ENCODE results near the gene DERA. TPM values are rescaled to one million over a fixed set of nuclear protein-coding genes. Genes with fewer than 3 reads are reported as not detected.

Gene DERA
- total and polyA plus RNA-seq, 2 of the 13 experiments (the other 11 are each of a cell fraction or from before 2014, with no cell fraction given): 24.0 to 51.3 TPM

DNA sequence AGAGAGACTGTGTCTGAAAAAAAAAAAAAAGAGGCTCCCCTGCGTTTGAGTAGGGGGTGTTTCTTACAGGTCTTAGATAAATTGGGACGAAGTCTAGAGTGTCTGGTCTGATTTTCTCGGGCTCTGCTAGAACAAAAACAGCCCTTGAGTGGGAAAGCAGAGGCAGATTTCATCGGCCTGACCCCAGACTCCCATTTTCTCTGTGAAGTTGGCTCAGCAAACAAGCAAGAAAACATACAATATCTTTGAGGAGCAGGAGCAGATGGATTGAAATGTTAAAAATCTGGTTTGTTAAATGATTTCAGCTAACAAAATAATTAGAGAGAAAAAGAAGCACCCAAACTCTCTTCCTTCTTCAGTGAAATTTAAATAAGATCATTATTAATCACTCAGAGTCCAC lies 44.1 kb downstream of the DERA start:
- TF ChIP-seq ZNF501 (CRISPR knock-in tag; IDR thresholded peaks at IDR 0.05) (no peak), NR1H2 (CRISPR knock-in tag; IDR thresholded peaks at IDR 0.05; ENCODE audit: borderline replicate concordance, low read depth) (no peak), ZNF652 (CRISPR knock-in tag; IDR thresholded peaks at IDR 0.05; ENCODE audit: borderline replicate concordance, low read depth) (no peak), YEATS2 (CRISPR knock-in tag; IDR thresholded peaks at IDR 0.05; ENCODE audit: borderline replicate concordance) (no peak), MED8 (CRISPR knock-in tag; IDR thresholded peaks at IDR 0.05; ENCODE audit: insufficient replicate concordance) (no peak), RAD51 (IDR thresholded peaks at IDR 0.05; ENCODE audit: borderline replicate concordance) (no peak), SRSF1 (optimal IDR thresholded peaks at IDR 0.05; ENCODE audit: low read depth, low read length) (no peak), ZNF430 (CRISPR knock-in tag; IDR thresholded peaks at IDR 0.05) (no peak), ZNF441 (CRISPR knock-in tag; IDR thresholded peaks at IDR 0.05; ENCODE audit: borderline replicate concordance) (no peak), ZNF598 (CRISPR knock-in tag; IDR thresholded peaks at IDR 0.05; ENCODE audit: borderline replicate concordance) (no peak)
- TF ChIP-seq, protein P1, sequence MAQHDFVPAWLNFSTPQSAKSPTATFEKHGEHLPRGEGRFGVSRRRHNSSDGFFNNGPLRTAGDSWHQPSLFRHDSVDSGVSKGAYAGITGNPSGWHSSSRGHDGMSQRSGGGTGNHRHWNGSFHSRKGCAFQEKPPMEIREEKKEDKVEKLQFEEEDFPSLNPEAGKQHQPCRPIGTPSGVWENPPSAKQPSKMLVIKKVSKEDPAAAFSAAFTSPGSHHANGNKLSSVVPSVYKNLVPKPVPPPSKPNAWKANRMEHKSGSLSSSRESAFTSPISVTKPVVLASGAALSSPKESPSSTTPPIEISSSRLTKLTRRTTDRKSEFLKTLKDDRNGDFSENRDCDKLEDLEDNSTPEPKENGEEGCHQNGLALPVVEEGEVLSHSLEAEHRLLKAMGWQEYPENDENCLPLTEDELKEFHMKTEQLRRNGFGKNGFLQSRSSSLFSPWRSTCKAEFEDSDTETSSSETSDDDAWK (CRISPR knock-in tag; IDR thresholded peaks at IDR 0.05): no peak
- TF ChIP-seq, protein P2, sequence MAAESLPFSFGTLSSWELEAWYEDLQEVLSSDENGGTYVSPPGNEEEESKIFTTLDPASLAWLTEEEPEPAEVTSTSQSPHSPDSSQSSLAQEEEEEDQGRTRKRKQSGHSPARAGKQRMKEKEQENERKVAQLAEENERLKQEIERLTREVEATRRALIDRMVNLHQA (CRISPR knock-in tag; IDR thresholded peaks at IDR 0.05): no peak
- TF ChIP-seq, protein P3, sequence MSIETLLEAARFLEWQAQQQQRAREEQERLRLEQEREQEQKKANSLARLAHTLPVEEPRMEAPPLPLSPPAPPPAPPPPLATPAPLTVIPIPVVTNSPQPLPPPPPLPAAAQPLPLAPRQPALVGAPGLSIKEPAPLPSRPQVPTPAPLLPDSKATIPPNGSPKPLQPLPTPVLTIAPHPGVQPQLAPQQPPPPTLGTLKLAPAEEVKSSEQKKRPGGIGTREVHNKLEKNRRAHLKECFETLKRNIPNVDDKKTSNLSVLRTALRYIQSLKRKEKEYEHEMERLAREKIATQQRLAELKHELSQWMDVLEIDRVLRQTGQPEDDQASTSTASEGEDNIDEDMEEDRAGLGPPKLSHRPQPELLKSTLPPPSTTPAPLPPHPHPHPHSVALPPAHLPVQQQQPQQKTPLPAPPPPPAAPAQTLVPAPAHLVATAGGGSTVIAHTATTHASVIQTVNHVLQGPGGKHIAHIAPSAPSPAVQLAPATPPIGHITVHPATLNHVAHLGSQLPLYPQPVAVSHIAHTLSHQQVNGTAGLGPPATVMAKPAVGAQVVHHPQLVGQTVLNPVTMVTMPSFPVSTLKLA (IDR thresholded peaks at IDR 0.05): no peak
- Histone ChIP-seq H3K27ac (ENCODE audit: extremely low read length, insufficient read depth, low read length) (no peak overlapping the region), H3K9ac (ENCODE audit: insufficient read depth, low read depth, low read length) (no peak overlapping the region), H3K79me2 (ENCODE audit: insufficient read depth, low read length) (no peaks in the 10 kb centered on the region), H3K9me3 (ENCODE audit: low read length) (no peaks in the 10 kb centered on the region), H3K4me1 (ENCODE audit: insufficient read depth, low read length) (peaks cover 11% of the 10 kb centered on the region; the same call in 1 of the 2 replicates), H3K36me3 (replicated peaks in 1 of 2; ENCODE audit: control insufficient read depth in 1 of 2, insufficient read depth in 2 of 2, low read length in 2 of 2) (peaks cover 0 to 9% of the 10 kb centered on the region in 2 experiments; a peak in 1 of 5 replicates), H3K4me2 (ENCODE audit: low read depth, low read length) (no peak overlapping the region), H2AFZ (ENCODE audit: low read length) (no peak overlapping the region), H3K27me3 (ENCODE audit: control insufficient read depth in 1 of 2, insufficient read depth in 2 of 2, low read length in 2 of 2) (no peaks in the 10 kb centered on the region), H3K4me3 (replicated peaks in 1 of 3; ENCODE audit: insufficient read depth in 1 of 3, low read depth in 2 of 3, low read length in 3 of 3) (no peak overlapping the region), H4K20me1 (ENCODE audit: insufficient read depth, low read length) (no peaks in the 10 kb centered on the region)
- 88% methylated on average over 4 of the region's 4 CpGs for WGBS (ENCODE audit: low lambda C conversion rate)
- intact Hi-C loops (cut with micrococcal nuclease; ENCODE audit: unreplicated experiment) (no loop called here), in situ Hi-C loops (cut with HindIII; ENCODE audit: extremely low pct_ligation_motif_present, low pct_unique_long_range_greater_than_20kb) (no loop called here)
- CTCF ChIA-PET (ENCODE audit: low intra/inter-chr PET ratio, low total read pairs): no interaction called here
- ATAC-seq (no peak), FAIRE-seq (no peak), DNase-seq (ENCODE audit: low spot score) (no peak)
- POLR2A ChIA-PET: no interaction called here
- no TSS peak for BruUV-seq (replicated peaks)

All from HepG2 (cell line).